ENCODE data around the gene ACY1.

ACY1 gene

DNA sequence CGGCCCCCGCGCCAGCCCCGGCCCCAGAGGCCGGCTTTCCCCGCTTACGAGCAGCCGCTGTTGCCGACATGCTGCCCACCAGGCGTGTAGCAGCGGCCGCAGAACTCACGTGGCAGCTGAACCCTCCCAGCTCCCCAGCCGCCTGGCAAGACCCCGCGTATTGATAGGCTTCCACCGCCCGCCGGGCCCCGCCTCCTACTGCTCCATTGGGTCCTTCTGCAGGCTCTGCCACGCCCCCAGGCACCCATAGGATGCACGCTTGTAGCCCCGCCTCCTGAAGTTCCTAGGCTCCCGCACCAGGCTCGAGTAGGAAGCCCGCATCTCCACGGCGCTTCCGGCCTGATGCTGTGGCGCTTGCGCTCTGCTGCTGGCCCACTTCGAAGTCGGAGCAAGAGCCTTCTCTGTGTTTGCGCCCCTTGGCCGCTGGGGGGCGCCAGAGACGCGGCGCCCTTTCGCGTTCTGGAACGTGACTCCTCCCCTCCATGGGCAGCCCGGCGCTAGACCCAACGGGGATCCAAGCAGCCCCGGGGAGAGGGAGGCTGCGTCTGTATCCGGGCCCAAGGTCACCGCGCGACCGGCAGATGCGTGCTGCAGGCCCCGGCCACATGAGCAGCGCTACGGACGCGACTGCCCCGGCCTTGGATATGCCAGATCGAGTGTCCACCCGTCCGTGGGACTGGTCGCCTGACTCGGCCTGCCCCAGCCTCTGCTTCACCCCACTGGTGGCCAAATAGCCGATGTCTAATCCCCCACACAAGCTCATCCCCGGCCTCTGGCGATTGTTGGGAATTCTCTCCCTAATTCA lies 41.3 kb upstream of the ACY1 start, which contains the start of the genes PARP3 and RRP9:
Gene PARP3, plus strand, starts transcription at position 566 of the 805 bp plus-strand sequence. CDS start 993 bp downstream, outside the sequence.
Gene RRP9, minus strand, starts transcription at position 107 of the 805 bp plus-strand sequence. Its CDS starts 37 bp downstream, at position 70.
- Histone ChIP-seq H3K4me1 (ENCODE audit: control insufficient read depth, insufficient read depth, low read length) (peaks cover 19% of the 10 kb centered on the region), H3K9ac (ENCODE audit: low read length) (peak within 1 kb of the TSS; percentile 90), H3K27ac (ENCODE audit: low read depth, low read length) (peak within 1 kb of the TSS; percentile 69; the same call in 1 of the 2 replicates), H3K9me3 (ENCODE audit: control insufficient read depth, insufficient read depth, low read depth, low read length) (no peaks in the 10 kb centered on the region), H3K4me3 (ENCODE audit: low read depth, low read length) (peak within 1 kb of the TSS; percentile 93), H3K36me3 (ENCODE audit: control insufficient read depth, insufficient read depth, low read length) (peaks cover 25% of the 10 kb centered on the region), H3K27me3 (ENCODE audit: control insufficient read depth, insufficient read depth, low read length) (no peaks in the 10 kb centered on the region)

DNA sequence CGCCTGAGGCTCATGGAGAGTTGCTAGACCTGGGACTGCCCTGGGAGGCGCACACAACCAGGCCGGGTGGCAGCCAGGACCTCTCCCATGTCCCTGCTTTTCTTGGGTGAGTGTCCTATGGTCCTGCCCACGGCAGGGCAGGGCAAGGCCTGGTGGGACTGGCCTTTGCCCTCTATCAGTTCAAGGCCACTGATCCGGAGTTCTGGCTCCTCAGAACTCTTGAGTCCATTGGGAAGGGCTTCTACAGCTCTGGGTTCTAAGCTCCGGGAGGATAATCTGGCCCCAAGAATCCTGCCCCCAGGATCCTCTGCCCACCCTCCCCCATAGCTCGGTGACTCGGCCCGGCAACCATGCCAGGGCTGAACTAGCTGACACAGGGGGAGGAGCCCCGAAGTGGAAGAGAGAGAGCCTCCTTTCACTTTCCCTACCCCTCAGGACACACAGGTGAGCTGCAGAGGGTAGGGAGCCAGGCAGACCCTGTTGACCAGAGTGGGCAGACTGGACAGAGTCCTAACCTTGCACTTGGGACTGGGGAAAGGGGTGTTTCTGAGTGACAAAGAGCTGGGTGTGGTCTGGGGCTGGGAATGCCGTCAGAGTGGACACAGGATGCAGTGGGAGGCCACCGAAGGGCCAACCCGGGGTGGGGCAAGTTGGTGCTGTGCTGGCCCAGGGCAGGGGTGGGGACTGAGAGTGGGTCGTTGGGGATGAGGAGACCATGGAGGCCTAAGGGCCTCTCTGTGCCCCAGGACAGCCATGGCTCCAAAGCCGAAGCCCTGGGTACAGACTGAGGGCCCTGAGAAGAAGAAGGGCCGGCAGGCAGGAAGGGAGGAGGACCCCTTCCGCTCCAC lies 40.5 kb upstream of the ACY1 start:
- Histone ChIP-seq H3K4me3 (ENCODE audit: low read depth, low read length) (peak overlapping the region; percentile 63), H3K9ac (ENCODE audit: low read length) (peak overlapping the region; percentile 74), H3K4me1 (ENCODE audit: control insufficient read depth, insufficient read depth, low read length) (peaks cover 19% of the 10 kb centered on the region), H3K27ac (ENCODE audit: low read depth, low read length) (no peak overlapping the region), H3K27me3 (ENCODE audit: control insufficient read depth, insufficient read depth, low read length) (no peaks in the 10 kb centered on the region), H3K36me3 (ENCODE audit: control insufficient read depth, insufficient read depth, low read length) (peaks cover 16% of the 10 kb centered on the region), H3K9me3 (ENCODE audit: control insufficient read depth, insufficient read depth, low read depth, low read length) (no peaks in the 10 kb centered on the region)

DNA sequence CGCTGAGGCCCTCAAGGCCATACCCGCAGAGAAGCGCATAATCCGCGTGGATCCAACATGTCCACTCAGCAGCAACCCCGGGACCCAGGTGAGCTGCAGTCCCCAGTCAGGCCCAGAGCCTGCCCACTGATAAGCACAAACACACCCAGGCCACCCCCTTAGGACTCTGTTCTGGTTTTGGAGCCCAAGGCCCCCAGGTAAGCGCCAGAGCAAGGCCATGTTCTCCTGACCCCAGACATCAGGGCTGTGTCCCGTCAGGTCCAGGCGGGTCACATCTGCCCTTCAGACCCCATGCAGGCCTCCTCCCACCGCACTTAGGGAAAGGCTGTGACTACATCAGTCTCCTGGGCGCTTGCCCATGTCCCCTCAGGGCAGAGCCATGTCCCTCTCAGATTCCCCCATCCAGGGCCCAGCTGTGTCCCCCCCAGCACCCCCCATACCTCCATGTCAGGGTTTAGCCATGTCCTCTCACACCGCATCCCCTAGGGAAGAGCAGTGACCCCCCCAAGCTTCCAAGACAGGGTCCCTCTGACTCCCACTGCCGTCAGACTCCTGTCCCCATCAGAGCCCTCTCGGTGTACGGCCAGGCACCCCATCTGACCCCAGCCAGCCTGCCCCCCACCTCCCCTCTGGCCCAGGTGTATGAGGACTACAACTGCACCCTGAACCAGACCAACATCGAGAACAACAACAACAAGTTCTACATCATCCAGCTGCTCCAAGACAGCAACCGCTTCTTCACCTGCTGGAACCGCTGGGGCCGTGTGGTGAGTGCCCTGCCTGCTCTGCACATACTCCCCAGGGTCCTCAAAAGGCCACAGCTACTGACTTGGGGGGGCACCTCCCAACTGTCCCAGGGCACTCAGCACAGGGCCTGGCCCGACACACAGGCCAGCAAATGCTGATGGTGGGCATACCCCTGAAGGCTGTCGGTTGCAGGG lies 39.6 kb upstream of the ACY1 start:
- Histone ChIP-seq H3K4me3 (ENCODE audit: low read depth, low read length) (no peak overlapping the region), H3K27me3 (ENCODE audit: control insufficient read depth, insufficient read depth, low read length) (peaks cover 5% of the 10 kb centered on the region; the same call in 1 of the 2 replicates), H3K9me3 (ENCODE audit: control insufficient read depth, insufficient read depth, low read depth, low read length) (no peaks in the 10 kb centered on the region), H3K27ac (ENCODE audit: low read depth, low read length) (no peak overlapping the region), H3K9ac (ENCODE audit: low read length) (no peak overlapping the region), H3K4me1 (ENCODE audit: control insufficient read depth, insufficient read depth, low read length) (peaks cover 19% of the 10 kb centered on the region), H3K36me3 (ENCODE audit: control insufficient read depth, insufficient read depth, low read length) (peaks cover 7% of the 10 kb centered on the region)

DNA sequence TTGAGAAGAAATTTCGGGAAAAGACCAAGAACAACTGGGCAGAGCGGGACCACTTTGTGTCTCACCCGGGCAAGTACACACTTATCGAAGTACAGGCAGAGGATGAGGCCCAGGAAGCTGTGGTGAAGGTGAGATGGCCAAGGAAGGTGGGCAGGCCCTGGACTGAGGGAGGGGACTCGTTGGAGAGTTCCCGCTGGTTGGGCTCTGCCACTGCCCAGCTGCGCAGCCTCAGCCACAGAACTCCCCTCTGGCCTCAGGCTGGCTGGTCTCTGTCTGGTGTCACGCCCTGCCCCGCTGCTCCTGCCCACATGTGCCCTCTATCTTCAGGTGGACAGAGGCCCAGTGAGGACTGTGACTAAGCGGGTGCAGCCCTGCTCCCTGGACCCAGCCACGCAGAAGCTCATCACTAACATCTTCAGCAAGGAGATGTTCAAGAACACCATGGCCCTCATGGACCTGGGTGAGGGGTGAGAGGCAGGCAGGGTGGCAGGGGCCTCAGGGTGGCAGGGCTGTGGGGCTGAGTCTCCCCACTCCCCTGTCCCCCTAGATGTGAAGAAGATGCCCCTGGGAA lies 38.8 kb upstream of the ACY1 start:
- Histone ChIP-seq H3K4me3 (ENCODE audit: low read depth, low read length) (no peak overlapping the region), H3K4me1 (ENCODE audit: control insufficient read depth, insufficient read depth, low read length) (peaks cover 19% of the 10 kb centered on the region), H3K9me3 (ENCODE audit: control insufficient read depth, insufficient read depth, low read depth, low read length) (no peaks in the 10 kb centered on the region), H3K36me3 (ENCODE audit: control insufficient read depth, insufficient read depth, low read length) (no peaks in the 10 kb centered on the region; the same call in 1 of the 2 replicates), H3K27ac (ENCODE audit: low read depth, low read length) (no peak overlapping the region), H3K27me3 (ENCODE audit: control insufficient read depth, insufficient read depth, low read length) (peaks cover 6% of the 10 kb centered on the region; the same call in 1 of the 2 replicates), H3K9ac (ENCODE audit: low read length) (no peak overlapping the region)

DNA sequence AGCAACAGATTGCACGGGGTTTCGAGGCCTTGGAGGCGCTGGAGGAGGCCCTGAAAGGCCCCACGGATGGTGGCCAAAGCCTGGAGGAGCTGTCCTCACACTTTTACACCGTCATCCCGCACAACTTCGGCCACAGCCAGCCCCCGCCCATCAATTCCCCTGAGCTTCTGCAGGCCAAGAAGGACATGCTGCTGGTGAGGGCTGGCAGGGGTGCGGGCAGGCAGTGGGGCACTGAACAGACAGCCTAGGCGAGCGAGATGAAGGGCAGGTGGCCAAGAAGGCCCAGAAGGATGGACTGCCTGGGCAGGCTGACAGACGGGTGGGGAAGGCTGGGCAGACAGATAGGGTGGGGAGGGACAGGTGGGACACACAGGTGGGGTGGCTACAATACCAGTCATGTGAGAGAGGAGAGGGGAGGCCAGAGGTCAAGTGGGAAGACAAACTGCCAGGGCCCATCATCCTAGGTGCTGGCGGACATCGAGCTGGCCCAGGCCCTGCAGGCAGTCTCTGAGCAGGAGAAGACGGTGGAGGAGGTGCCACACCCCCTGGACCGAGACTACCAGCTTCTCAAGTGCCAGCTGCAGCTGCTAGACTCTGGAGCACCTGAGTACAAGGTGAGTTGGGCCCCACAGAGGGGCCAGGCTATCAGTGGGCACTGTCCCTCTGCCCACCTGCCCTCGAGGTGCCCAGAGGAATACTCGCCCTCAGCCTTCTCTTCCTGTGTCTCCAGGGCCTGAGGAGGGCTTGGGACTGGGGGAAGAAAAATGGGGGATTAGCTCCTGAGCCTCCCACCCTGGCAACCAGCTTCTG lies 38.1 kb upstream of the ACY1 start:
- Histone ChIP-seq H3K4me1 (ENCODE audit: control insufficient read depth, insufficient read depth, low read length) (peaks cover 18% of the 10 kb centered on the region), H3K27me3 (ENCODE audit: control insufficient read depth, insufficient read depth, low read length) (peaks cover 11% of the 10 kb centered on the region), H3K27ac (ENCODE audit: low read depth, low read length) (no peak overlapping the region), H3K36me3 (ENCODE audit: control insufficient read depth, insufficient read depth, low read length) (no peaks in the 10 kb centered on the region; the same call in 1 of the 2 replicates), H3K4me3 (ENCODE audit: low read depth, low read length) (no peak overlapping the region), H3K9me3 (ENCODE audit: control insufficient read depth, insufficient read depth, low read depth, low read length) (no peaks in the 10 kb centered on the region), H3K9ac (ENCODE audit: low read length) (no peak overlapping the region)

DNA sequence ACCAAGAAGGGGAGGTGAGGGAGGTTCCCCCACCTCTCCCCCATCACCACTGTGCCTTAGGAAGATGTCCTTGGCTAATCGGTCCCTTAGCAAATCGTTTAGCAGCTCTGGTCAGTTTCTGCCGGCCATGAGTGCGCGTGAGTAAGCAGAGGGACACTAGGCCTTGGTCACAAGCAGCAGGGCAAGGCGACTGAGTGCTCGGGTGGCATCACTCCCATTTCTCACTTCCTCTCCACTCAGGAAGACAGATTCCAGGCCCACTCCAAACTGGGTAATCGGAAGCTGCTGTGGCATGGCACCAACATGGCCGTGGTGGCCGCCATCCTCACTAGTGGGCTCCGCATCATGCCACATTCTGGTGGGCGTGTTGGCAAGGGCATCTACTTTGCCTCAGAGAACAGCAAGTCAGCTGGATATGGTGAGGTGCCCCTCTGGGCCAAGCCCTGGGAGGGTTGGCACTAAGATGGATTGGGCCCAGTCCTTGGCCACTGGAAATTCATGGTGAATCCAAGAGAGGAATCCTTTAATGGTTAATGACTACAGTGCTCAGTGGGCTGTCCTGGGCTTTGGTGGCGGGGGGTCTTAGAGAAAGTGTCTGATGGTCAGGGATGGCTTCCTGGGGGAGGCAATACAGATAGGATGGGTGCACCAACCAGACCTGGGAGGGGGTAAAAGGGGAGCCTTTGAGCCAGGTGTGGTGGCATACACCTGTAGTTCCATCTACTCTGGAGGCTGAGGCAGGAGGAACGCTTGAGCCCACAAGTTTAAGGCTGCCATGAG lies 37.2 kb upstream of the ACY1 start:
- Histone ChIP-seq H3K9me3 (ENCODE audit: control insufficient read depth, insufficient read depth, low read depth, low read length) (no peaks in the 10 kb centered on the region), H3K36me3 (ENCODE audit: control insufficient read depth, insufficient read depth, low read length) (no peaks in the 10 kb centered on the region), H3K27ac (ENCODE audit: low read depth, low read length) (no peak overlapping the region)

DNA sequence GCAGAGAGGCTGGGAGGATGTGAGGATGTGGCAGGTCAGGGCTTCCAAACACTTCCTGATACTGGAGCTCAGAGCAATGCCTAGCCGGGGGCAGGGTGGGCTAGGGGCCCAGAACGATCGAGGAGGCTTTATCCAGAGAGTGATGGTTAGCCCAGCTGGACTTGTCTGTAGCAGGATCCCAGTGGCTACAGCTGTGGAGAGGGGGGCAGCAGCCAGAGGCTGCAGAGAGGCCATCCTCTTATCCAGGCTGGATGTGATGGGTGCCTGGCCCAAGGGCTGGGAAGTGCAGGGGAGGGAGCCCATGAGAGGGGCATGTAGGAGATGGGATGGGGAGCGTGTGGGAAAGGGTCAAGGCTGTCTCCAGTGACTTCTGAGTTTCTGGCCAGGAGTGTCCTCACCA lies 36.5 kb upstream of the ACY1 start:
- H3K4me1 ChIP-seq (ENCODE audit: control insufficient read depth, insufficient read depth, low read length), result peaks cover 11% of the 10 kb centered on the region
- H3K9ac ChIP-seq (ENCODE audit: low read length), result no peak overlapping the region
- H3K27ac ChIP-seq (ENCODE audit: low read depth, low read length), result no peak overlapping the region
- H3K27me3 ChIP-seq (ENCODE audit: control insufficient read depth, insufficient read depth, low read length), result peaks cover 25% of the 10 kb centered on the region
- H3K4me3 ChIP-seq (ENCODE audit: low read depth, low read length), result no peak overlapping the region
- no peaks in the 10 kb centered on the region for H3K36me3 ChIP-seq (ENCODE audit: control insufficient read depth, insufficient read depth, low read length)
- no peaks in the 10 kb centered on the region for H3K9me3 ChIP-seq (ENCODE audit: control insufficient read depth, insufficient read depth, low read depth, low read length)

More for the DNA sequence above, 37.2 kb upstream of the ACY1 start:
- H3K27me3 ChIP-seq (ENCODE audit: control insufficient read depth, insufficient read depth, low read length), result peaks cover 20% of the 10 kb centered on the region
- H3K4me3 ChIP-seq (ENCODE audit: low read depth, low read length), result no peak overlapping the region
- no peak overlapping the region for H3K9ac ChIP-seq (ENCODE audit: low read length)
- peaks cover 11% of the 10 kb centered on the region for H3K4me1 ChIP-seq (ENCODE audit: control insufficient read depth, insufficient read depth, low read length)

DNA sequence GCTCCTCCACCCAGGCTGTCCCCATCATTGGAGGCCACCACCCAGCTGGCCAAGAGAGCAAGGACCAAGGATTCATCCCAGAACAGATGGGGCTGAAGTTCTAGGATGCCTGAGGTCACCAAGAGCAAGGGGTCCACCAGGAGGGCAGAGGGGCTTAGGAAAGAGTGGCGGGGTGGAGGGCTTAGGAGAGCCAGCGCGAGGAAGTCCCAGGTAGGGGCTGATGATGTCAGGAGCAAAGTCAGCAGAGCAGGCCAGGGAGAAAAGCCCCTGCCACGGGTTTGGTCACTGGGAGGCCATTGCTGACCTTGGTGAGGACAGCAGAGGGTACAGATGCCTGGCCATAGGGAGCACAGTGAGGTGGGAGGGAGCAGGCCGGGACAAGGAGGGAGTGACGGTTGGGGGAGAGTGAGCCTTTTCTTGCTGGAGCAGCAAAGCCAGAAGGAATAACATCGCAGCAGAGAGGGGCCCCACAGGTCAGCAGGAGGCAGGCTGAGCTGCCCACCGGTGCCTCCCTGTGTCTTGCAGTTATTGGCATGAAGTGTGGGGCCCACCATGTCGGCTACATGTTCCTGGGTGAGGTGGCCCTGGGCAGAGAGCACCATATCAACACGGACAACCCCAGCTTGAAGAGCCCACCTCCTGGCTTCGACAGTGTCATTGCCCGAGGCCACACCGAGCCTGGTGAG lies 36.0 kb upstream of the ACY1 start:
- Histone ChIP-seq H3K36me3 (ENCODE audit: control insufficient read depth, insufficient read depth, low read length) (no peaks in the 10 kb centered on the region), H3K9me3 (ENCODE audit: control insufficient read depth, insufficient read depth, low read depth, low read length) (no peaks in the 10 kb centered on the region), H3K4me3 (ENCODE audit: low read depth, low read length) (no peak overlapping the region), H3K27ac (ENCODE audit: low read depth, low read length) (no peak overlapping the region), H3K9ac (ENCODE audit: low read length) (no peak overlapping the region), H3K4me1 (ENCODE audit: control insufficient read depth, insufficient read depth, low read length) (peaks cover 9% of the 10 kb centered on the region), H3K27me3 (ENCODE audit: control insufficient read depth, insufficient read depth, low read length) (peaks cover 31% of the 10 kb centered on the region)

Measured in HUES6 (cell line).